Measurements from ENCODE around the gene CACNA2D2. TPM values are rescaled to one million over a fixed set of nuclear protein-coding genes. Genes with fewer than 3 reads are reported as not detected.

CACNA2D2 gene
- total RNA-seq, 1 experiment from 2014 or later: not detected

GRCh38 chr3:50321336-50322114, 181.9 kb downstream of the CACNA2D2 start:
- peak; percentile 89 to 97 for DNase-seq (ENCODE audit: low read depth in 1 of 2, low spot score in 2 of 2)
- H3K27ac ChIP-seq: peak overlapping the region; percentile 100
- peaks cover 24% of the 10 kb centered on the region for H3K4me1 ChIP-seq (replicated peaks)
- no peaks in the 10 kb centered on the region for H3K9me3 ChIP-seq (replicated peaks)
- peaks cover 47% of the 10 kb centered on the region for H3K36me3 ChIP-seq
- H3K27me3 ChIP-seq (replicated peaks): no peaks in the 10 kb centered on the region
- H3K4me3 ChIP-seq: peak overlapping the region; percentile 97

- peaks cover 24% of the 10 kb centered on the region for H3K4me1 ChIP-seq (replicated peaks)
- H3K9me3 ChIP-seq (replicated peaks): no peaks in the 10 kb centered on the region
- H3K4me3 ChIP-seq: peak overlapping the region; percentile 97
- DNase-seq (ENCODE audit: low read depth in 1 of 2, low spot score in 2 of 2): peak; percentile 85 to 92
- no peaks in the 10 kb centered on the region for H3K27me3 ChIP-seq (replicated peaks)
- H3K27ac ChIP-seq: peak overlapping the region; percentile 100
- peaks cover 50% of the 10 kb centered on the region for H3K36me3 ChIP-seq
Observed at GRCh38 chr3:50320853-50321335, 182.5 kb downstream of the CACNA2D2 start.

- Histone ChIP-seq H3K4me1 (replicated peaks) (peaks cover 24% of the 10 kb centered on the region), H3K27ac (no peak overlapping the region; the same call in 1 of the 2 replicates)
Observed at GRCh38 chr3:50319894-50320625, 183.4 kb downstream of the CACNA2D2 start.

GRCh38 chr3:50319181-50319893, 184.1 kb downstream of the CACNA2D2 start:
- no peak overlapping the region for H3K27ac ChIP-seq
- no peak for DNase-seq (ENCODE audit: low read depth in 1 of 2, low spot score in 2 of 2)
- H3K4me1 ChIP-seq (replicated peaks): peaks cover 24% of the 10 kb centered on the region
- H3K36me3 ChIP-seq: peaks cover 44% of the 10 kb centered on the region
- H3K4me3 ChIP-seq: no peak overlapping the region
- no peaks in the 10 kb centered on the region for H3K9me3 ChIP-seq (replicated peaks)
- H3K27me3 ChIP-seq (replicated peaks): no peaks in the 10 kb centered on the region

More at GRCh38 chr3:50319894-50320625, 183.4 kb downstream of the CACNA2D2 start:
- Histone ChIP-seq H3K9me3 (replicated peaks) (no peaks in the 10 kb centered on the region), H3K4me3 (peak overlapping the region; percentile 97), H3K27me3 (replicated peaks) (no peaks in the 10 kb centered on the region), H3K36me3 (peaks cover 49% of the 10 kb centered on the region)
- no peak for DNase-seq (ENCODE audit: low read depth in 1 of 2, low spot score in 2 of 2)

- no peak overlapping the region for H3K27ac ChIP-seq
- peaks cover 24% of the 10 kb centered on the region for H3K4me1 ChIP-seq (replicated peaks)
- H3K9me3 ChIP-seq (replicated peaks): no peaks in the 10 kb centered on the region
- DNase-seq (ENCODE audit: low read depth in 1 of 2, low spot score in 2 of 2): no peak
- no peaks in the 10 kb centered on the region for H3K27me3 ChIP-seq (replicated peaks)
- H3K4me3 ChIP-seq: no peak overlapping the region
- H3K36me3 ChIP-seq: peaks cover 37% of the 10 kb centered on the region
Observed at GRCh38 chr3:50318615-50319014, 184.8 kb downstream of the CACNA2D2 start.

- Histone ChIP-seq H3K4me1 (replicated peaks) (peaks cover 24% of the 10 kb centered on the region), H3K4me3 (no peak overlapping the region), H3K36me3 (peaks cover 37% of the 10 kb centered on the region), H3K27me3 (replicated peaks) (no peaks in the 10 kb centered on the region), H3K9me3 (replicated peaks) (no peaks in the 10 kb centered on the region), H3K27ac (no peak overlapping the region)
- DNase-seq (ENCODE audit: low read depth in 1 of 2, low spot score in 2 of 2): no peak
Observed at GRCh38 chr3:50318163-50318562, 185.3 kb downstream of the CACNA2D2 start.

GRCh38 chr3:50317300-50317699, 186.1 kb downstream of the CACNA2D2 start:
- no peak overlapping the region for H3K27ac ChIP-seq
- no peak for DNase-seq (ENCODE audit: low read depth in 1 of 2, low spot score in 2 of 2)
- no peaks in the 10 kb centered on the region for H3K27me3 ChIP-seq (replicated peaks)
- H3K36me3 ChIP-seq: peaks cover 37% of the 10 kb centered on the region
- H3K9me3 ChIP-seq (replicated peaks): no peaks in the 10 kb centered on the region
- H3K4me3 ChIP-seq: no peak overlapping the region
- peaks cover 24% of the 10 kb centered on the region for H3K4me1 ChIP-seq (replicated peaks)

- Histone ChIP-seq H3K4me1 (replicated peaks) (peaks cover 20% of the 10 kb centered on the region), H3K36me3 (peaks cover 37% of the 10 kb centered on the region), H3K27ac (no peak overlapping the region), H3K27me3 (replicated peaks) (no peaks in the 10 kb centered on the region), H3K4me3 (no peak overlapping the region), H3K9me3 (replicated peaks) (no peaks in the 10 kb centered on the region)
- DNase-seq (ENCODE audit: low read depth in 1 of 2, low spot score in 2 of 2): no peak
Observed at GRCh38 chr3:50316657-50317242, 186.7 kb downstream of the CACNA2D2 start.

- Histone ChIP-seq H3K9me3 (replicated peaks) (no peaks in the 10 kb centered on the region), H3K36me3 (peaks cover 31% of the 10 kb centered on the region), H3K4me3 (no peak overlapping the region), H3K27me3 (replicated peaks) (no peaks in the 10 kb centered on the region), H3K4me1 (replicated peaks) (peaks cover 6% of the 10 kb centered on the region), H3K27ac (no peak overlapping the region)
- DNase-seq (ENCODE audit: low read depth in 1 of 2, low spot score in 2 of 2): no peak
Observed at GRCh38 chr3:50314816-50315215, 188.6 kb downstream of the CACNA2D2 start.

GRCh38 chr3:50314342-50314741, 189.1 kb downstream of the CACNA2D2 start:
- Histone ChIP-seq H3K27me3 (replicated peaks) (no peaks in the 10 kb centered on the region), H3K27ac (no peak overlapping the region), H3K9me3 (replicated peaks) (no peaks in the 10 kb centered on the region), H3K4me1 (replicated peaks) (peaks cover 6% of the 10 kb centered on the region), H3K36me3 (peaks cover 26% of the 10 kb centered on the region), H3K4me3 (no peak overlapping the region)
- DNase-seq (ENCODE audit: low read depth in 1 of 2, low spot score in 2 of 2): no peak

Other genes starting within 250 kb of the CACNA2D2 start
- 2.6 and 6.5 TPM in 2 replicates for gene SEMA3B, start 234.5 kb downstream of the CACNA2D2 start, total RNA-seq (2014; rRNA removed; shearing (Covaris generic))
- not detected in 2 replicates for gene LSMEM2, start 224.5 kb downstream of the CACNA2D2 start, total RNA-seq (2014; rRNA removed; shearing (Covaris generic))
- 70.9 and 81.8 TPM in 2 replicates for gene IFRD2, start 211.2 kb downstream of the CACNA2D2 start, total RNA-seq (2014; rRNA removed; shearing (Covaris generic))
- 1.6 and 3.1 TPM in 2 replicates for gene HYAL3, start 204.2 kb downstream of the CACNA2D2 start, total RNA-seq (2014; rRNA removed; shearing (Covaris generic))
- 0.47 and 2.2 TPM in 2 replicates for gene NAA80, start 204.2 kb downstream of the CACNA2D2 start, total RNA-seq (2014; rRNA removed; shearing (Covaris generic))
- gene HYAL1, start 200.1 kb downstream of the CACNA2D2 start, total RNA-seq (2014; rRNA removed; shearing (Covaris generic)): 0.18 TPM in 1 of 2 replicates, not detected in the other
- gene HYAL2, start 180.9 kb downstream of the CACNA2D2 start, total RNA-seq (2014; rRNA removed; shearing (Covaris generic)): 27.5 and 41.9 TPM in 2 replicates
- gene TUSC2, start 175.4 kb downstream of the CACNA2D2 start, total RNA-seq (2014; rRNA removed; shearing (Covaris generic)): 18.7 and 46.7 TPM in 2 replicates
- 17.4 and 21.1 TPM in 2 replicates for gene RASSF1, start 162.8 kb downstream of the CACNA2D2 start, total RNA-seq (2014; rRNA removed; shearing (Covaris generic))
- 0.97 TPM in 1 of 2 replicates, not detected in the other for gene ZMYND10, start 157.9 kb downstream of the CACNA2D2 start, total RNA-seq (2014; rRNA removed; shearing (Covaris generic))
- gene NPRL2, start 152.9 kb downstream of the CACNA2D2 start, total RNA-seq (2014; rRNA removed; shearing (Covaris generic)): 4.9 and 9.9 TPM in 2 replicates
- 13.7 and 14.3 TPM in 2 replicates for gene CYB561D2, start 152.8 kb downstream of the CACNA2D2 start, total RNA-seq (2014; rRNA removed; shearing (Covaris generic))
- 40.6 and 51.2 TPM in 2 replicates for gene TMEM115, start 144.1 kb downstream of the CACNA2D2 start, total RNA-seq (2014; rRNA removed; shearing (Covaris generic))
- 9.1 and 15.2 TPM in 2 replicates for gene C3orf18, start 64.1 kb upstream of the CACNA2D2 start, total RNA-seq (2014; rRNA removed; shearing (Covaris generic))
- gene HEMK1, start 65.9 kb upstream of the CACNA2D2 start, total RNA-seq (2014; rRNA removed; shearing (Covaris generic)): 7.3 and 9.3 TPM in 2 replicates
- gene CISH, start 108.1 kb upstream of the CACNA2D2 start, total RNA-seq (2014; rRNA removed; shearing (Covaris generic)): 0.92 TPM in 1 of 2 replicates, not detected in the other
- 7.3 and 17.4 TPM in 2 replicates for gene MAPKAPK3, start 113.5 kb upstream of the CACNA2D2 start, total RNA-seq (2014; rRNA removed; shearing (Covaris generic))
- gene DOCK3, start 171.3 kb upstream of the CACNA2D2 start, total RNA-seq (2014; rRNA removed; shearing (Covaris generic)): 0.09 and 0.29 TPM in 2 replicates

Measured in SJSA1 (cell line).